ENCODE data around the gene TRAPPC10. TPM values are rescaled to one million over a fixed set of nuclear protein-coding genes. Genes with fewer than 3 reads are reported as not detected.

TRAPPC10 gene
- total and polyA plus RNA-seq, 2 of the 8 experiments (the other 6 are each of a cell fraction or from before 2014, with no cell fraction given), result 18.5 to 29.8 TPM

GRCh38 chr21:44017601-44018000 is 5.5 kb downstream of the TRAPPC10 start:
- peaks cover 3% of the 10 kb centered on the region; the same call in 1 of the 2 replicates for H3K23me2 ChIP-seq (ENCODE audit: low read depth, low read length)
- H3K4me1 ChIP-seq (replicated peaks in 1 of 4; ENCODE audit: control insufficient read depth in 3 of 4, insufficient read depth in 4 of 4, low read length in 3 of 4), result peaks cover 0 to 5% (median 3%) of the 10 kb centered on the region in 4 experiments; a peak in 3 of 7 replicates
- H4K8ac ChIP-seq (ENCODE audit: extremely low read depth, insufficient read depth, low read length), result no peak overlapping the region
- no peak overlapping the region for H3K4me2 ChIP-seq (ENCODE audit: insufficient read depth in 1 of 2, low read depth in 2 of 2, low read length in 2 of 2)
- peaks cover 9 to 19% of the 10 kb centered on the region in 2 experiments for H4K20me1 ChIP-seq (replicated peaks in 1 of 2; ENCODE audit: control insufficient read depth in 1 of 2, insufficient read depth in 2 of 2, low read length in 2 of 2)
- H2BK12ac ChIP-seq (ENCODE audit: low read depth, low read length), result no peak overlapping the region
- H2BK15ac ChIP-seq (ENCODE audit: low read length), result no peak overlapping the region
- H2BK20ac ChIP-seq (ENCODE audit: low read length), result no peak overlapping the region
- H2BK5ac ChIP-seq (ENCODE audit: low read depth, low read length), result no peak overlapping the region
- peaks cover 4% of the 10 kb centered on the region for H3K79me1 ChIP-seq (ENCODE audit: low read depth, low read length)
- no peak for FAIRE-seq
- POLR2A ChIA-PET (ENCODE audit: partially characterized antibody), result no interaction called here
- no peaks in the 10 kb centered on the region for H3K36me3 ChIP-seq (ENCODE audit: control insufficient read depth in 2 of 4, insufficient read depth in 4 of 4, low read length in 3 of 4)
- no peak overlapping the region for H3K4me3 ChIP-seq (ENCODE audit: extremely low read depth in 1 of 4, insufficient read depth in 2 of 4, low read depth in 3 of 4, low read length in 4 of 4)
- H3K4ac ChIP-seq (replicated peaks; ENCODE audit: insufficient read length, low read depth, low read length), result no peak overlapping the region
- H4K91ac ChIP-seq (replicated peaks; ENCODE audit: insufficient read length, low read length), result no peak overlapping the region
- H3K79me2 ChIP-seq (ENCODE audit: control insufficient read depth in 1 of 2, insufficient read depth in 2 of 2, low read length in 2 of 2), result peaks cover 35 to 93% of the 10 kb centered on the region in 2 experiments
- DNase-seq (ENCODE audit: low read depth in 1 of 2, low spot score in 2 of 2), result no peak
- no peak overlapping the region for H2BK120ac ChIP-seq (replicated peaks; ENCODE audit: low read depth, low read length)
- H3K14ac ChIP-seq (ENCODE audit: insufficient read length), result no peak overlapping the region
- no peak overlapping the region for H3K18ac ChIP-seq (ENCODE audit: extremely low read depth, low read length)
- no peak overlapping the region for H2AFZ ChIP-seq (ENCODE audit: low read length)
- no peaks in the 10 kb centered on the region for H3K9me3 ChIP-seq (ENCODE audit: insufficient read depth in 2 of 2, low read depth in 1 of 2, low read length in 1 of 2)
- no peak overlapping the region for H4K5ac ChIP-seq (ENCODE audit: insufficient read length, low read depth, low read length)
- CTCF ChIA-PET (ENCODE audit: partially characterized antibody), result interaction anchor here (0.6 to 0.9 kb wide), 4 partner anchors 20 to 130 kb away, joined by 3 to 5 read pairs (median 4); no protein-coding TSS in a partner anchor
- no peak overlapping the region for H2AK5ac ChIP-seq (ENCODE audit: low read depth, low read length)
- H3K9ac ChIP-seq (replicated peaks in 1 of 4; ENCODE audit: extremely low read depth in 1 of 4, low read depth in 3 of 4, low read length in 3 of 4), result no peak overlapping the region
- H3K23ac ChIP-seq (ENCODE audit: insufficient read length), result no peak overlapping the region
- no peak overlapping the region for H3K56ac ChIP-seq (replicated peaks; ENCODE audit: insufficient read length, low read depth, low read length)
- H3K27me3 ChIP-seq (replicated peaks in 1 of 4; ENCODE audit: control insufficient read depth in 3 of 4, extremely low read depth in 1 of 4, insufficient read depth in 3 of 4, low read length in 3 of 4), result no peaks in the 10 kb centered on the region
- no peak overlapping the region for H3K27ac ChIP-seq (ENCODE audit: low read depth, low read length)
- WGBS, 2 experiments (ENCODE audit: extremely low coverage in 1 of 2, insufficient coverage in 1 of 2, insufficient read length in 1 of 2, insufficient replicate concordance in 2 of 2, low coverage in 1 of 2, low lambda C conversion rate in 2 of 2, missing lambda C conversion rate in 1 of 2), result 92% methylated on average over 9 of the region's 9 CpGs; no CpG with 5 or more reads in 1 of the 2 experiments
- TF ChIP-seq RNF2 (IDR thresholded peaks at IDR 0.05; ENCODE audit: borderline replicate concordance, low read depth, low read length, missing control alignments, poor library complexity, severe bottlenecking) (no peak), SIX5 (IDR thresholded peaks at IDR 0.05; ENCODE audit: low read depth, low read length) (no peak), HDAC2 (IDR thresholded peaks at IDR 0.05; ENCODE audit: borderline replicate concordance in 1 of 2, low read depth in 2 of 2, low read length in 2 of 2) (no peak), CTCF (IDR thresholded peaks at IDR 0.05; ENCODE audit: control extremely low read depth in 1 of 3, insufficient read depth in 1 of 3, low read depth in 1 of 3, low read length in 3 of 3) (no peak), TEAD4 (IDR thresholded peaks at IDR 0.05; ENCODE audit: low read depth, low read length) (no peak), RBBP5 (IDR thresholded peaks at IDR 0.05; ENCODE audit: borderline replicate concordance, low read depth, low read length) (no peak), KDM5A (IDR thresholded peaks at IDR 0.05; ENCODE audit: low read length) (no peak), KDM4A (IDR thresholded peaks at IDR 0.05; ENCODE audit: low read depth, low read length, severe bottlenecking) (no peak), POLR2AphosphoS5 (IDR thresholded peaks at IDR 0.05; ENCODE audit: low read depth, low read length) (no peak), JUND (IDR thresholded peaks at IDR 0.05; ENCODE audit: low read length) (no peak), MAX (IDR thresholded peaks at IDR 0.05) (no peak)
